ENCODE results near the gene NCOR2. TPM values are rescaled to one million over a fixed set of nuclear protein-coding genes. Genes with fewer than 3 reads are reported as not detected.

Gene NCOR2
- total and polyA plus RNA-seq, 12 donors = 16.9 to 243 (median 173) TPM

GRCh38 chr12:124577374-124577773 is 10.0 kb upstream of the NCOR2 start:
- no peaks in the 10 kb centered on the region for H3K9me3 ChIP-seq (replicated peaks in 1 of 3)
- no peaks in the 10 kb centered on the region for H3K27me3 ChIP-seq
- H3K27ac ChIP-seq = no peak overlapping the region
- WGBS, 4 donors = 89 to 97% (median 93%) methylated on average over 8 of the region's 8 CpGs
- H3K4me3 ChIP-seq = no peak overlapping the region
- H3K4me1 ChIP-seq (replicated peaks in 1 of 2) = peaks cover 5 to 6% of the 10 kb centered on the region in 2 donors
- no peaks in the 10 kb centered on the region for H3K36me3 ChIP-seq (replicated peaks in 1 of 2)
- DNase-seq = no peak
- TF ChIP-seq POLR2A (IDR thresholded peaks at IDR 0.05) (no peak), CTCF (IDR thresholded peaks at IDR 0.05) (no peak)
- intact Hi-C loops (cut with DNase I) = no loop called here

GRCh38 chr12:124576061-124576650 is 8.7 kb upstream of the NCOR2 start:
- no peak overlapping the region for H3K4me3 ChIP-seq
- H3K4me1 ChIP-seq (replicated peaks in 1 of 2) = no peaks in the 10 kb centered on the region
- TF ChIP-seq POLR2A (IDR thresholded peaks at IDR 0.05) = no peak
- TF ChIP-seq CTCF (IDR thresholded peaks at IDR 0.05) = no peak
- no peak for DNase-seq
- no peaks in the 10 kb centered on the region for H3K27me3 ChIP-seq
- no peaks in the 10 kb centered on the region for H3K36me3 ChIP-seq (replicated peaks in 1 of 2)
- intact Hi-C loops (cut with DNase I) = no loop called here
- no peaks in the 10 kb centered on the region for H3K9me3 ChIP-seq (replicated peaks in 1 of 3)
- WGBS, 4 donors = 96 to 100% (median 98%) methylated on average over 5 to 8 of the region's 8 CpGs
- H3K27ac ChIP-seq = no peak overlapping the region

GRCh38 chr12:124573839-124574786 is 6.7 kb upstream of the NCOR2 start:
- Histone ChIP-seq H3K4me3 (no peak overlapping the region), H3K4me1 (replicated peaks in 1 of 2) (peaks cover 3 to 6% of the 10 kb centered on the region in 2 donors), H3K9me3 (replicated peaks in 1 of 3) (no peaks in the 10 kb centered on the region), H3K36me3 (replicated peaks in 1 of 2) (no peaks in the 10 kb centered on the region), H3K27me3 (no peaks in the 10 kb centered on the region), H3K27ac (no peak overlapping the region)
- no peak for DNase-seq
- no peak for TF ChIP-seq POLR2A (IDR thresholded peaks at IDR 0.05)
- no peak for TF ChIP-seq CTCF (IDR thresholded peaks at IDR 0.05)
- intact Hi-C loops (cut with DNase I) = no loop called here
- 87 to 94% (median 91%) methylated on average over 13 to 18 of the region's 18 CpGs for WGBS, 4 donors

GRCh38 chr12:124571556-124571955 is 4.1 kb upstream of the NCOR2 start:
- no peak overlapping the region for H3K27ac ChIP-seq
- peaks cover 18 to 19% of the 10 kb centered on the region in 2 donors for H3K4me1 ChIP-seq (replicated peaks in 1 of 2)
- intact Hi-C loops (cut with DNase I) = no loop called here
- TF ChIP-seq POLR2A (IDR thresholded peaks at IDR 0.05) = no peak
- TF ChIP-seq CTCF (IDR thresholded peaks at IDR 0.05) = no peak
- H3K27me3 ChIP-seq = no peaks in the 10 kb centered on the region
- no peaks in the 10 kb centered on the region for H3K36me3 ChIP-seq (replicated peaks in 1 of 2)
- no peak for DNase-seq
- H3K9me3 ChIP-seq (replicated peaks in 1 of 3) = no peaks in the 10 kb centered on the region
- 97 to 100% (median 99%) methylated on average over 1 to 2 of the region's 2 CpGs for WGBS, 4 donors
- no peak overlapping the region for H3K4me3 ChIP-seq
